Fibroblast of lung (primary cell): ENCODE results near the gene MTOR.

Experiments
- EZH2 ChIP-seq: IDR thresholded peaks from 2 replicates; pipeline ENCODE4 v1.5.1; 2012; ENCODE audit warnings: low read length, control low read depth, mild to moderate bottlenecking; ENCODE audit errors: missing control alignments
- TF ChIP-seq, protein P1 (sequence below), 2 donors: IDR thresholded peaks in 1 of 2; conservative IDR thresholded peaks in 1 of 2; 1 replicate in 1 of 2; 2 replicates in 1 of 2; pipeline ENCODE4 v1.5.1; 2011 to 2012; ENCODE audit warnings: low read length in 2 of 2, control low read depth in 1 of 2, inconsistent platforms in 1 of 2, low read depth in 1 of 2, mild to moderate bottlenecking in 1 of 2

GRCh38 chr1:11114966-11115365 lies 147.4 kb downstream of the MTOR start:
- TF ChIP-seq EZH2, result no peak
- TF ChIP-seq, protein P1, sequence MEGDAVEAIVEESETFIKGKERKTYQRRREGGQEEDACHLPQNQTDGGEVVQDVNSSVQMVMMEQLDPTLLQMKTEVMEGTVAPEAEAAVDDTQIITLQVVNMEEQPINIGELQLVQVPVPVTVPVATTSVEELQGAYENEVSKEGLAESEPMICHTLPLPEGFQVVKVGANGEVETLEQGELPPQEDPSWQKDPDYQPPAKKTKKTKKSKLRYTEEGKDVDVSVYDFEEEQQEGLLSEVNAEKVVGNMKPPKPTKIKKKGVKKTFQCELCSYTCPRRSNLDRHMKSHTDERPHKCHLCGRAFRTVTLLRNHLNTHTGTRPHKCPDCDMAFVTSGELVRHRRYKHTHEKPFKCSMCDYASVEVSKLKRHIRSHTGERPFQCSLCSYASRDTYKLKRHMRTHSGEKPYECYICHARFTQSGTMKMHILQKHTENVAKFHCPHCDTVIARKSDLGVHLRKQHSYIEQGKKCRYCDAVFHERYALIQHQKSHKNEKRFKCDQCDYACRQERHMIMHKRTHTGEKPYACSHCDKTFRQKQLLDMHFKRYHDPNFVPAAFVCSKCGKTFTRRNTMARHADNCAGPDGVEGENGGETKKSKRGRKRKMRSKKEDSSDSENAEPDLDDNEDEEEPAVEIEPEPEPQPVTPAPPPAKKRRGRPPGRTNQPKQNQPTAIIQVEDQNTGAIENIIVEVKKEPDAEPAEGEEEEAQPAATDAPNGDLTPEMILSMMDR (conservative IDR thresholded peaks at IDR 0.05 in 1 of 2, IDR thresholded peaks at IDR 0.05 in 1 of 2; ENCODE audit: low read depth in 1 of 2, low read length in 2 of 2), result no peak
